Activated CD8-positive, alpha-beta T cell treated with anti-CD3 and anti-CD28 coated beads for 36 hours (primary cell): ENCODE results near the gene ZSWIM5. TPM values are rescaled to one million over a fixed set of nuclear protein-coding genes. Genes with fewer than 3 reads are reported as not detected.
"Not testable (repeated sequence)": the region's sequence is repeated elsewhere in the genome, so short reads cannot be mapped to it uniquely, and the experiment has no call there.

ENCODE experiments used
- ATAC-seq: fragments of 200-7000 bp; cut with Tn5 transposase; one replicate; pipeline ENCODE4 v1.10.0; 2021; ENCODE audit warnings: mild to moderate bottlenecking, moderate library complexity
- CTCF ChIA-PET: fragments of 350-600 bp; sonication (Branson Sonifier 250); formaldehyde crosslinking; loops from one replicate; lab custom pipeline; 2021; ENCODE audit warnings: antibody characterized with exemption; lab: Charles Lee
- POLR2A ChIA-PET: fragments of 350-600 bp; sonication (Branson Sonifier 250); formaldehyde crosslinking; loops from one replicate; lab custom pipeline; 2021; ENCODE audit warnings: antibody characterized with exemption; lab: Charles Lee
- DNase-seq: peaks from one replicate; pipeline ENCODE4 v3.0.0-alpha.2; 2020
- H3K27ac Mint-ChIP-seq: one replicate; pipeline ENCODE4 v1.8.0; 2021; ENCODE audit warnings: mild to moderate bottlenecking, mixed read lengths
- H3K27me3 Mint-ChIP-seq: one replicate; pipeline ENCODE4 v1.8.0; 2021; ENCODE audit warnings: mixed read lengths
- H3K36me3 Mint-ChIP-seq: one replicate; pipeline ENCODE4 v1.8.0; 2021; ENCODE audit warnings: low read depth, mixed read lengths
- H3K4me1 Mint-ChIP-seq: one replicate; pipeline ENCODE4 v1.8.0; 2021; ENCODE audit warnings: low read depth, mixed read lengths
- H3K4me3 Mint-ChIP-seq: one replicate; pipeline ENCODE4 v1.8.0; 2021; ENCODE audit warnings: mild to moderate bottlenecking, moderate library complexity, mixed read lengths
- H3K9me3 Mint-ChIP-seq: one replicate; pipeline ENCODE4 v1.8.0; 2021; ENCODE audit warnings: mixed read lengths
- CTCF ChIP-seq: fragments of 200-600 bp; IDR thresholded peaks from one replicate; pipeline ENCODE4 v1.8.0; 2022; ENCODE audit warnings: antibody characterized with exemption, mild to moderate bottlenecking
- intact Hi-C: fragments of 100-400 bp; cut with micrococcal nuclease; formaldehyde crosslinking; loops from one replicate; pipeline ENCODE4 v1.10.0; 2022
- total RNA-seq, 2 experiments: library from RNA; stranded (reverse); gene quantifications; one replicate each; pipeline ENCODE4 v1.2.3, GENCODE V29; 2021

ZSWIM5 gene
- total RNA-seq, 2 experiments from 2014 or later = 0.70 to 0.87 TPM

- H3K4me1 Mint-ChIP-seq = no peaks in the 10 kb centered on the region
- ChIA-PET POLR2A (interaction anchor here (0.6 kb wide), 2 partner anchors 139 to 152 kb away, joined by 3 to 4 read pairs; no protein-coding TSS in a partner anchor), CTCF (interaction anchor here (1.2 kb wide), 1 partner anchor 79 kb away, joined by 3 read pairs; no protein-coding TSS in a partner anchor)
- H3K27me3 Mint-ChIP-seq = no peaks in the 10 kb centered on the region
- H3K36me3 Mint-ChIP-seq = no peaks in the 10 kb centered on the region
- H3K9me3 Mint-ChIP-seq = no peaks in the 10 kb centered on the region
- intact Hi-C loops = no loop called here
- DNase-seq = no peak
- H3K27ac Mint-ChIP-seq = no peak overlapping the region
- no peak for TF ChIP-seq CTCF
- H3K4me3 Mint-ChIP-seq = no peak overlapping the region
- ATAC-seq = no peak
Observed at GRCh38 chr1:45093334-45093733, 113.1 kb downstream of the ZSWIM5 start.

GRCh38 chr1:45089711-45090110, 116.7 kb downstream of the ZSWIM5 start:
- Mint-ChIP-seq H3K4me1 (no peaks in the 10 kb centered on the region), H3K36me3 (no peaks in the 10 kb centered on the region), H3K9me3 (no peaks in the 10 kb centered on the region), H3K27me3 (no peaks in the 10 kb centered on the region), H3K27ac (no peak overlapping the region), H3K4me3 (no peak overlapping the region)
- ChIA-PET CTCF (interaction anchor here (1.9 kb wide), 1 partner anchor 75 kb away, joined by 6 read pairs; no protein-coding TSS in a partner anchor), POLR2A (no interaction called here)
- intact Hi-C loops = no loop called here
- no peak for TF ChIP-seq CTCF
- ATAC-seq (no peak), DNase-seq (no peak)

GRCh38 chr1:45084562-45084961, 121.8 kb downstream of the ZSWIM5 start:
- H3K4me3 Mint-ChIP-seq = no peak overlapping the region
- H3K36me3 Mint-ChIP-seq = no peaks in the 10 kb centered on the region
- ATAC-seq (no peak), DNase-seq (no peak)
- intact Hi-C loops = no loop called here
- CTCF ChIA-PET = no interaction called here
- no peaks in the 10 kb centered on the region for H3K27me3 Mint-ChIP-seq
- H3K27ac Mint-ChIP-seq = no peak overlapping the region
- H3K9me3 Mint-ChIP-seq = no peaks in the 10 kb centered on the region
- POLR2A ChIA-PET = no interaction called here
- H3K4me1 Mint-ChIP-seq = no peaks in the 10 kb centered on the region
- TF ChIP-seq CTCF = no peak

- CTCF ChIA-PET = no interaction called here
- H3K27me3 Mint-ChIP-seq = peaks cover 3% of the 10 kb centered on the region
Observed at GRCh38 chr1:45079533-45079932, 126.9 kb downstream of the ZSWIM5 start.

GRCh38 chr1:45076959-45077358, 129.4 kb downstream of the ZSWIM5 start:
- DNase-seq, ATAC-seq, H3K36me3 Mint-ChIP-seq, H3K4me3 Mint-ChIP-seq, H3K27ac Mint-ChIP-seq, H3K4me1 Mint-ChIP-seq, CTCF ChIA-PET, H3K9me3 Mint-ChIP-seq, H3K27me3 Mint-ChIP-seq, POLR2A ChIA-PET, intact Hi-C loops: not testable (repeated sequence)

More at GRCh38 chr1:45079533-45079932, 126.9 kb downstream of the ZSWIM5 start:
- Mint-ChIP-seq H3K9me3 (peaks cover 9% of the 10 kb centered on the region), H3K4me1 (no peaks in the 10 kb centered on the region), H3K36me3 (no peaks in the 10 kb centered on the region), H3K4me3 (no peak overlapping the region), H3K27ac (no peak overlapping the region)
- POLR2A ChIA-PET = no interaction called here
- TF ChIP-seq CTCF = no peak
- intact Hi-C loops = no loop called here
- ATAC-seq = no peak
- DNase-seq = no peak
